ENCODE data around the gene ZC2HC1B.
"Not testable (repeated sequence)": the region's sequence is repeated elsewhere in the genome, so short reads cannot be mapped to it uniquely, and the experiment has no call there.

Gene ZC2HC1B

GRCh38 chr6:143843677-143843999, 20.6 kb upstream of the ZC2HC1B start:
- Histone ChIP-seq H3K4me1 (ENCODE audit: control insufficient read depth, insufficient read depth, low read length) (peaks cover 8% of the 10 kb centered on the region), H3K27me3 (ENCODE audit: control insufficient read depth, insufficient read depth, low read length) (no peaks in the 10 kb centered on the region), H3K4me3 (ENCODE audit: low read length) (peak overlapping the region; percentile 98), H3K9ac (ENCODE audit: low read length) (peak overlapping the region; percentile 71), H3K36me3 (ENCODE audit: control insufficient read depth, insufficient read depth, low read length) (peaks cover 22% of the 10 kb centered on the region), H3K27ac (ENCODE audit: low read depth, low read length) (peak overlapping the region; percentile 89)

DNA sequence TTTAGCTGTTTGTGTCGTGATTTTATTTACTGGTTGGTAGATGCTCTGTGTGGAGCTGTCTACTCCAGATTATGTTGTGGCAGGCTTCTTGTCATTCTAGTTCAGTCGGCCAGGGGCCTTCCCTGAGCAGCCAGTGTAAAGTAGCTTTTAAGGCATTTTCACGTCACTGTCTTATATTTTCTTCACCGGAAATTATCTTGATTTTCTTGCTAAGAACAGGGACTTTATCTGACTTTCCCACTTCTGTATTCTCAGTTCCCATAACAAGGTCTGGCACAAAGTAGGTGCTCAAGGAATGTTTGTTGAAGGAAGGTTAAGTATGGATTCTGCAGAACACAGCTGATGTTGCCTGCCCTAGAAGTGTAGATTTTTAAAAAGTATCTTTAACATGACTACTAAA, 20.3 kb upstream of the ZC2HC1B start:
- Histone ChIP-seq H3K4me3 (ENCODE audit: low read length) (peak overlapping the region; percentile 98), H3K4me1 (ENCODE audit: control insufficient read depth, insufficient read depth, low read length) (peaks cover 8% of the 10 kb centered on the region), H3K27ac (ENCODE audit: low read depth, low read length) (no peak overlapping the region), H3K9ac (ENCODE audit: low read length) (no peak overlapping the region), H3K36me3 (ENCODE audit: control insufficient read depth, insufficient read depth, low read length) (peaks cover 22% of the 10 kb centered on the region), H3K27me3 (ENCODE audit: control insufficient read depth, insufficient read depth, low read length) (no peaks in the 10 kb centered on the region)

- no peak overlapping the region for H3K9ac ChIP-seq (ENCODE audit: low read length)
- peaks cover 8% of the 10 kb centered on the region for H3K4me1 ChIP-seq (ENCODE audit: control insufficient read depth, insufficient read depth, low read length)
- peaks cover 27% of the 10 kb centered on the region for H3K36me3 ChIP-seq (ENCODE audit: control insufficient read depth, insufficient read depth, low read length)
- no peaks in the 10 kb centered on the region for H3K27me3 ChIP-seq (ENCODE audit: control insufficient read depth, insufficient read depth, low read length)
- H3K4me3 ChIP-seq (ENCODE audit: low read length) = no peak overlapping the region
- no peak overlapping the region for H3K27ac ChIP-seq (ENCODE audit: low read depth, low read length)
Measured at GRCh38 chr6:143845033-143845432, 19.2 kb upstream of the ZC2HC1B start.

- not testable (repeated sequence) for H3K4me3 ChIP-seq (ENCODE audit: low read length); H3K4me1 ChIP-seq (ENCODE audit: control insufficient read depth, insufficient read depth, low read length); H3K27ac ChIP-seq (ENCODE audit: low read depth, low read length); H3K9ac ChIP-seq (ENCODE audit: low read length); H3K27me3 ChIP-seq (ENCODE audit: control insufficient read depth, insufficient read depth, low read length)
- peaks cover 21% of the 10 kb centered on the region for H3K36me3 ChIP-seq (ENCODE audit: control insufficient read depth, insufficient read depth, low read length)
Measured at GRCh38 chr6:143851706-143852105, 12.6 kb upstream of the ZC2HC1B start.

- not testable (repeated sequence) for H3K9ac ChIP-seq (ENCODE audit: low read length); H3K4me1 ChIP-seq (ENCODE audit: control insufficient read depth, insufficient read depth, low read length); H3K27me3 ChIP-seq (ENCODE audit: control insufficient read depth, insufficient read depth, low read length); H3K4me3 ChIP-seq (ENCODE audit: low read length); H3K27ac ChIP-seq (ENCODE audit: low read depth, low read length)
- H3K36me3 ChIP-seq (ENCODE audit: control insufficient read depth, insufficient read depth, low read length) = peaks cover 29% of the 10 kb centered on the region
Measured at GRCh38 chr6:143855057-143855456, 9.2 kb upstream of the ZC2HC1B start.

DNA sequence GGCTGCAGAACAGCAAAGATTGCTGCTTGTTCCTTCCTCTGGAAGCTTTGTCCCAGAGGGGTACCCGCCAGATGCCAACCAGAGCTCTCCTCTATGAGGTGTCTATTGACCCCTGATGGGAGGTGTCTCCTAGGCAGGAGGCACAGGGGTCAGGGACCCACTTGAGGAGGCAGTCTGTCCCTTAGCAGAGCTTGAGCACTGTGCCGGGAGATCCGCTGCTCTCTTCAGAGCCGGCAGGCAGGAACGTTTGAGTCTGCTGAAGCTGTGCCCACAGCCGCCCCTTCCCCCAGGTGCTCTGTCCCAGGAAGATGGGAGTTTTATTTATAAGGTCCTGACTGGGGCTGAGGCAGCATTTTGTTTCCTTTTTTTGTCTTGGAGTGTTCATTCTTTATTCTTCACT, 7.5 kb upstream of the ZC2HC1B start:
- H3K4me3 ChIP-seq (ENCODE audit: low read length); H3K9ac ChIP-seq (ENCODE audit: low read length); H3K27ac ChIP-seq (ENCODE audit: low read depth, low read length); H3K27me3 ChIP-seq (ENCODE audit: control insufficient read depth, insufficient read depth, low read length); H3K4me1 ChIP-seq (ENCODE audit: control insufficient read depth, insufficient read depth, low read length): not testable (repeated sequence)
- H3K36me3 ChIP-seq (ENCODE audit: control insufficient read depth, insufficient read depth, low read length) = peaks cover 25% of the 10 kb centered on the region

DNA sequence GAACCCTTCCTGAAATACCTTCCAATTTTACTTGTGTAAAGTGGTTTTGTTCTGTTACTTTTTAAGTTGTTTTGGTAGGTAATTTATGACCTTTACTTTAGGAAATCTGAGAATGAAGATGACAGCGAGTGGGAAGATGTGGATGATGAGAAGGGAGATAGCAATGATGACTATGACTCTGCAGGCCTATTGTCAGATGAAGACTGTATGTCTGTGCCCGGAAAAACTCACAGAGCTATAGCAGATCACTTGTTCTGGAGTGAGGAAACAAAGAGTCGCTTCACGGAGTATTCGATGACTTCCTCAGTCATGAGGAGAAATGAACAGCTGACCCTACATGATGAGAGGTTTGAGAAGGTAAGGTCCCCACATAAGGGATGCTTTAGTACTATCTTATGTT, 6.6 kb upstream of the ZC2HC1B start:
- Histone ChIP-seq H3K27ac (ENCODE audit: low read depth, low read length) (no peak overlapping the region), H3K9ac (ENCODE audit: low read length) (no peak overlapping the region), H3K36me3 (ENCODE audit: control insufficient read depth, insufficient read depth, low read length) (peaks cover 25% of the 10 kb centered on the region), H3K27me3 (ENCODE audit: control insufficient read depth, insufficient read depth, low read length) (no peaks in the 10 kb centered on the region), H3K4me3 (ENCODE audit: low read length) (no peak overlapping the region), H3K4me1 (ENCODE audit: control insufficient read depth, insufficient read depth, low read length) (no peaks in the 10 kb centered on the region)

DNA sequence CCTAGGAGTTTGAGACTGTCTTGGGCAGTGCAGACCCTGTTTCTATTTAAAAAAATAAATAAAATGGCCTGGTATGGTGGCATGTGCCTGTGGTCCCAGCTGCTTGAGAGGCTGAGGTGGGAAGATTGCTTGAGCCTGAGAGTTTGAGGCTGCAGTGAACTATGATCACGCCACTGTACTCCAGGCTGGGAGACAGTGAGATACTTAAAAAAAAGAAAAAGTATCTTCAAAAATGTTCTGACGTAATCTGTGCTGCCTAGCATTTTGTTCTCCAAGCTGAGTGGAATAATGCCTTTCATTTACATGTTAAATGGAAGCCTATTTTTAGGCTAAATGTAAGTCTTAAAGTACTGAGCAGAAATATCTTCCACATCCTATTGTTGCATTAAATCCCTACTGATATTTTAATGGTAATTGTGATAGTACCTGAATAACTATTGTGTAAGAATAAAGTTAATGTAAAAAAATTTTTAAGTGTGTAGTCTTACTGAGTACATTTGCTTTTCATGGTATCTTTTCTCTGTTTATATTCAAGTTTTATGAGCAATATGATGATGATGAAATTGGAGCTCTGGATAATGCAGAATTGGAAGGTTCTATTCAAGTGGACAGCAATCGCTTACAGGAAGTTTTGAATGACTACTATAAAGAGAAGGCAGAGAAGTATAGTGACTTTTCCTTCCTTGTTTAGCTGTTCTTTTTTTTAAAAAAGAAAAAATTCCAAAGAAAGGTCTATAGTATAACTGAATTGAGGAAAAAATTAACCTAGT, 4.2 kb upstream of the ZC2HC1B start:
- no peak overlapping the region for H3K27ac ChIP-seq (ENCODE audit: low read depth, low read length)
- peaks cover 25% of the 10 kb centered on the region for H3K36me3 ChIP-seq (ENCODE audit: control insufficient read depth, insufficient read depth, low read length)
- no peak overlapping the region for H3K4me3 ChIP-seq (ENCODE audit: low read length)
- peaks cover 7% of the 10 kb centered on the region for H3K4me1 ChIP-seq (ENCODE audit: control insufficient read depth, insufficient read depth, low read length)
- no peaks in the 10 kb centered on the region for H3K27me3 ChIP-seq (ENCODE audit: control insufficient read depth, insufficient read depth, low read length)
- H3K9ac ChIP-seq (ENCODE audit: low read length) = no peak overlapping the region

DNA sequence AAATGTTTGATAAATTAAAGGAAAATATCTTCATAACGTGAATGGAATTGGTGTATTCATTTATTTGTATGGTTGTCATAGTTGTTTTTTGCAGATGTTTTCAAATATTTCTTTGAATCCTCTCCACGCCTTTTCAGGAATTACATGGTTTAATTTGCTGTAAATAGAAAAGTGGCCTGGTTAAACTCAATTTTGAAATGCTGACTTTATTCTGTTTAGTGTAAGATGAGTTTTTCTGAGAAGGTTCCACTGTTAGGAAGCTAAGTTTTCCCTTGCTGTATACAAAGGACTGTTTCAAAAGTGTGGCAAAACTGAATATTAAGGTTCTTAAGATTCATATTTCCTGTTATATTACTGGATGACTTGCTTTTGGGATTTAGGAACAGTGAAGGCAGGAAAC, 503 bp upstream of the ZC2HC1B start:
- Histone ChIP-seq H3K4me3 (ENCODE audit: low read length) (no peak overlapping the region), H3K27me3 (ENCODE audit: control insufficient read depth, insufficient read depth, low read length) (no peaks in the 10 kb centered on the region), H3K27ac (ENCODE audit: low read depth, low read length) (peak overlapping the region; percentile 33), H3K9ac (ENCODE audit: low read length) (no peak overlapping the region), H3K4me1 (ENCODE audit: control insufficient read depth, insufficient read depth, low read length) (peaks cover 7% of the 10 kb centered on the region), H3K36me3 (ENCODE audit: control insufficient read depth, insufficient read depth, low read length) (peaks cover 2% of the 10 kb centered on the region)

- no peak overlapping the region for H3K4me3 ChIP-seq (ENCODE audit: low read length)
- no peaks in the 10 kb centered on the region for H3K27me3 ChIP-seq (ENCODE audit: control insufficient read depth, insufficient read depth, low read length)
- H3K36me3 ChIP-seq (ENCODE audit: control insufficient read depth, insufficient read depth, low read length) = no peaks in the 10 kb centered on the region
- H3K9ac ChIP-seq (ENCODE audit: low read length) = no peak overlapping the region
- peaks cover 7% of the 10 kb centered on the region for H3K4me1 ChIP-seq (ENCODE audit: control insufficient read depth, insufficient read depth, low read length)
- no peak overlapping the region for H3K27ac ChIP-seq (ENCODE audit: low read depth, low read length)
Measured at GRCh38 chr6:143867236-143867635, 3.0 kb downstream of the ZC2HC1B start.

DNA sequence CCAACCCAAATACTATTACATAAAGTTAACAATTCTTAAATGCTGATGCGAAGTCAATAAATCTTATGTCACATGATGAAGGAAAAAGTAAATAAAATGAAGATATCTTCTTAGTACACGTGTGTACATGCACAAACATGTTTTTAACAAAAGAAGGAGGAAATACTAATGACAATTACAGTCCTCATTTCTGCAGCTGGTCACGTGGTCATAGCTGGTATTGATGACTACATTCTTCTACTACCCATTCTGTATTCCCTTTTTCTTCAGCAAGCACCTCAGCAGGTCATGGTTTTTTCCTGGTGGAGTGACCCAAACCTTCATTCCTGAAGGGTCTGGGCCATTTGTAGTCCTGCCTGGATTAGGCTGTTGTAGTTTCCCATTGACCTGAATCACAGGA, 4.5 kb downstream of the ZC2HC1B start:
- H3K4me3 ChIP-seq (ENCODE audit: low read length); H3K9ac ChIP-seq (ENCODE audit: low read length); H3K27ac ChIP-seq (ENCODE audit: low read depth, low read length); H3K36me3 ChIP-seq (ENCODE audit: control insufficient read depth, insufficient read depth, low read length); H3K4me1 ChIP-seq (ENCODE audit: control insufficient read depth, insufficient read depth, low read length); H3K27me3 ChIP-seq (ENCODE audit: control insufficient read depth, insufficient read depth, low read length): not testable (repeated sequence)

DNA sequence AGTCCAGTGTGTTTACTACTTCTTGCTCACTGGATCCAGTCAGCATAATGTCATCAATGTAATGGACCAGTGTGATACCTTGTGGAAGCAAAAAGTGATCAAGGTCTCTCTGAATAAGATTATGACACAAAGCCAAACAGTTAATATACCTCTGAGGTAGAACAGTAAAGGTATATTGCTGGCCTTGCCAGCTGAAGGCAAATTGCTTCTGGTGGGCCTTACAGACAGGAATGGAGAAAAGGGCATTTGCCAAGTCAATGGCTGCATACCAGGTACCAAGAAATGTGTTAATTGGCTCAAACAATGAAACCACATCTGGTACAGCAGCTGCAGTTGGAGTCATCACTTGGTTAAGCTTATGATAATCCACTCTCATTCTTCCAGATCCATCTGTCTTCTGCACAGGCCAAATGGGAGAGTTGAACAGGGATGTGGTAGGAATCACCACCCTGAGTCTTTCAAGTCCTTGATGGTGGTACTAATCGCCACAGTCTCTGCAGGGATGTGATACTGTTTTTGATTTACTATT, 7.0 kb downstream of the ZC2HC1B start:
- H3K9ac ChIP-seq (ENCODE audit: low read length); H3K27me3 ChIP-seq (ENCODE audit: control insufficient read depth, insufficient read depth, low read length); H3K27ac ChIP-seq (ENCODE audit: low read depth, low read length); H3K4me3 ChIP-seq (ENCODE audit: low read length); H3K4me1 ChIP-seq (ENCODE audit: control insufficient read depth, insufficient read depth, low read length); H3K36me3 ChIP-seq (ENCODE audit: control insufficient read depth, insufficient read depth, low read length): not testable (repeated sequence)

GRCh38 chr6:143872201-143872600, 7.9 kb downstream of the ZC2HC1B start:
- Histone ChIP-seq H3K27me3 (ENCODE audit: control insufficient read depth, insufficient read depth, low read length) (no peaks in the 10 kb centered on the region), H3K27ac (ENCODE audit: low read depth, low read length) (no peak overlapping the region), H3K36me3 (ENCODE audit: control insufficient read depth, insufficient read depth, low read length) (no peaks in the 10 kb centered on the region), H3K4me3 (ENCODE audit: low read length) (no peak overlapping the region), H3K4me1 (ENCODE audit: control insufficient read depth, insufficient read depth, low read length) (no peaks in the 10 kb centered on the region), H3K9ac (ENCODE audit: low read length) (no peak overlapping the region)
